ENCODE measurements around the gene MPZL3.
"Not testable (repeated sequence)": the region's sequence is repeated elsewhere in the genome, so short reads cannot be mapped to it uniquely, and the experiment has no call there.

DNA sequence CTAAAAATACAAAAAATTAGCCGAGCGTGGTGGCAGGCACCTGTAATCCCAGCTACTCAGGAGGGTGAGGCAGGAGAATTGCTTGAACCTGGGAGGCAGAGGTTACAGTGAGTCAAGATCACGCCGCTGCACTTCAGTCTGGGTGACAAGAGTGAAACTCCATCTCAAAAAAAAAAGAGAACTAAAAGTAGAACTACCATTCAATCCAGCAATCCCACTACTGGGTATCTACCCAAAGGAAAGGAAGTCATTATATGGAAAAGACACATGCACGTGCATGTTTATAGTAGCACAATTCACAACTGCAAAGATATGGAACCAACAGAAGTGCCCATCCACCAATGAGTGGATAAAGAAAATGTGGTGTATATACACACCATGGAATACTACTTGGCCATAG, 68.5 kb downstream of the MPZL3 start:
- TF ChIP-seq, protein P1, sequence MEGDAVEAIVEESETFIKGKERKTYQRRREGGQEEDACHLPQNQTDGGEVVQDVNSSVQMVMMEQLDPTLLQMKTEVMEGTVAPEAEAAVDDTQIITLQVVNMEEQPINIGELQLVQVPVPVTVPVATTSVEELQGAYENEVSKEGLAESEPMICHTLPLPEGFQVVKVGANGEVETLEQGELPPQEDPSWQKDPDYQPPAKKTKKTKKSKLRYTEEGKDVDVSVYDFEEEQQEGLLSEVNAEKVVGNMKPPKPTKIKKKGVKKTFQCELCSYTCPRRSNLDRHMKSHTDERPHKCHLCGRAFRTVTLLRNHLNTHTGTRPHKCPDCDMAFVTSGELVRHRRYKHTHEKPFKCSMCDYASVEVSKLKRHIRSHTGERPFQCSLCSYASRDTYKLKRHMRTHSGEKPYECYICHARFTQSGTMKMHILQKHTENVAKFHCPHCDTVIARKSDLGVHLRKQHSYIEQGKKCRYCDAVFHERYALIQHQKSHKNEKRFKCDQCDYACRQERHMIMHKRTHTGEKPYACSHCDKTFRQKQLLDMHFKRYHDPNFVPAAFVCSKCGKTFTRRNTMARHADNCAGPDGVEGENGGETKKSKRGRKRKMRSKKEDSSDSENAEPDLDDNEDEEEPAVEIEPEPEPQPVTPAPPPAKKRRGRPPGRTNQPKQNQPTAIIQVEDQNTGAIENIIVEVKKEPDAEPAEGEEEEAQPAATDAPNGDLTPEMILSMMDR (IDR thresholded peaks at IDR 0.05; ENCODE audit: poor library complexity): not testable (repeated sequence)
- not testable (repeated sequence) for TF ChIP-seq EZH2 (IDR thresholded peaks at IDR 0.05; ENCODE audit: borderline replicate concordance); EZH2phosphoT487 (IDR thresholded peaks at IDR 0.05; ENCODE audit: low read depth, severe bottlenecking, unreplicated experiment)

All from hepatocyte (in vitro differentiated cells).